Caco-2 (cell line): ENCODE measurements around the gene FGF1. TPM values are rescaled to one million over a fixed set of nuclear protein-coding genes. Genes with fewer than 3 reads are reported as not detected.

Experiments used
- BruUV-seq: library from RNA; stranded (reverse); fragments of 400-500 nt; replicated peaks from 2 replicates; lab custom pipeline; 2021; lab: Mats Ljungman, UMichigan
- CTCF ChIA-PET: fragments of 300-600 bp; sonication (Branson Sonifier 250); formaldehyde crosslinking; loops from one replicate; lab custom pipeline; 2022; ENCODE audit warnings: antibody characterized with exemption; lab: Charles Lee
- POLR2A ChIA-PET: fragments of 300-600 bp; sonication (Branson Sonifier 250); formaldehyde crosslinking; loops from one replicate; lab custom pipeline; 2022; ENCODE audit warnings: antibody characterized with exemption; lab: Charles Lee
- DNase-seq, 2 experiments: peaks; one replicate each; pipeline versions ENCODE4 v3.0.0 to v3.0.0-alpha.2; 2020 to 2022
- H3K27me3 ChIP-seq: replicated peaks from 2 replicates; pipeline ENCODE4 v1.6.0; 2011; ENCODE audit warnings: low read length; ENCODE audit not compliant: control insufficient read depth, insufficient read depth
- H3K36me3 ChIP-seq: 2 replicates; pipeline ENCODE4 v1.5.1; 2011; ENCODE audit warnings: low read length; ENCODE audit not compliant: control insufficient read depth, insufficient read depth
- H3K4me1 ChIP-seq: fragments of 250-450 bp; sonication (Bioruptor Pico); 2 replicates; pipeline ENCODE4 v1.5.1; 2020; ENCODE audit warnings: mild to moderate bottlenecking
- H3K4me3 ChIP-seq: 2 replicates; pipeline ENCODE4 v1.5.1; 2011; ENCODE audit warnings: low read depth, mild to moderate bottlenecking, control low read depth, low read length
- H3K9me3 ChIP-seq: fragments of 250-450 bp; sonication (Bioruptor Pico); 2 replicates; pipeline ENCODE4 v1.5.1; 2020; ENCODE audit warnings: mild to moderate bottlenecking, moderate library complexity
- H3K27ac Mint-ChIP-seq: one replicate; pipeline ENCODE4 v1.8.0; 2022; ENCODE audit warnings: mixed read lengths; ENCODE audit not compliant: unreplicated experiment
- H3K27me3 Mint-ChIP-seq: one replicate; pipeline ENCODE4 v1.8.0; 2022; ENCODE audit warnings: mixed read lengths; ENCODE audit not compliant: insufficient read depth, unreplicated experiment
- H3K36me3 Mint-ChIP-seq: one replicate; pipeline ENCODE4 v1.8.0; 2022; ENCODE audit warnings: mild to moderate bottlenecking, mixed read lengths; ENCODE audit not compliant: insufficient read depth, unreplicated experiment
- H3K4me1 Mint-ChIP-seq: one replicate; pipeline ENCODE4 v1.8.0; 2022; ENCODE audit warnings: low read depth, mixed read lengths; ENCODE audit not compliant: unreplicated experiment
- H3K4me3 Mint-ChIP-seq: one replicate; pipeline ENCODE4 v1.8.0; 2022; ENCODE audit warnings: mild to moderate bottlenecking, moderate library complexity, mixed read lengths; ENCODE audit not compliant: unreplicated experiment
- H3K9me3 Mint-ChIP-seq: one replicate; pipeline ENCODE4 v1.8.0; 2022; ENCODE audit warnings: mixed read lengths; ENCODE audit not compliant: unreplicated experiment
- intact Hi-C: fragments of 100-400 bp; cut with micrococcal nuclease; formaldehyde crosslinking; loops from one replicate; pipeline ENCODE4 v1.10.0; 2022; ENCODE audit not compliant: unreplicated experiment
- total RNA-seq: library from RNA; stranded (reverse); gene quantifications from 2 replicates; pipeline ENCODE4 v1.2.3, GENCODE V29; 2022
- TF ChIP-seq, protein P1 (sequence below), 2 experiments: fragments of 200-600 bp in 1 of 2; IDR thresholded peaks; 1 replicate in 1 of 2; 2 replicates in 1 of 2; pipeline versions ENCODE4 v1.5.1 to v1.8.0; 2011 to 2022; ENCODE audit warnings: antibody characterized with exemption in 1 of 2, control low read depth in 1 of 2, inconsistent platforms in 1 of 2, low read depth in 1 of 2, low read length in 1 of 2, mild to moderate bottlenecking in 1 of 2, moderate library complexity in 1 of 2; ENCODE audit not compliant: insufficient read depth in 1 of 2, severe bottlenecking in 1 of 2, unreplicated experiment in 1 of 2

The FGF1 gene
- total RNA-seq, 1 experiment from 2014 or later, result not detected

DNA sequence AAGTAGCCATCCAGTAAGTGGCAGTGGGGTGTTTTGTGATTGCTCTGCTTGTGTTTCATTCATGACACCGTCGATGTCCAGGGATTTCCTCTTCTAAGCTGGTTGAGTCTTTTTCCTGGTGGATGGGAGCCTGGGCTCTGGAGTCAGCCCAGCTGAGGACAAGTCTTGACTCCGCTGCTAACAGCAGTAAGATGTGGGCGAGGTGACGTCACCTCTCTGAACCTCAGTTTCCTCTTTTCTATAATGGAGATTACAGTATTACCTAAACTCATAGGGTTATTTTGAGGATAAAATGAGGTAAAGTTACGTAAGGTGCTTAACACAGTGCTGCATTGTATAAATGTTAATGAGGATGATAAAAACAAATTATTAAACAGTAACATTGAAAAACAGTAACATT is 21.3 kb downstream of the FGF1 start:
- H3K4me1 Mint-ChIP-seq, result peaks cover 8% of the 10 kb centered on the region
- CTCF ChIA-PET, result interaction anchor here (1.4 kb wide), 1 partner anchor 49 kb away, joined by 5 read pairs; no protein-coding TSS in a partner anchor
- DNase-seq, result no peak
- H3K9me3 Mint-ChIP-seq, result no peaks in the 10 kb centered on the region
- POLR2A ChIA-PET, result no interaction called here
- Histone ChIP-seq H3K9me3 (no peaks in the 10 kb centered on the region), H3K4me3 (no peak overlapping the region), H3K36me3 (no peaks in the 10 kb centered on the region), H3K27me3 (no peaks in the 10 kb centered on the region), H3K4me1 (peaks cover 3% of the 10 kb centered on the region; the same call in 1 of the 2 replicates)
- H3K4me3 Mint-ChIP-seq, result no peak overlapping the region
- TF ChIP-seq, protein P1, sequence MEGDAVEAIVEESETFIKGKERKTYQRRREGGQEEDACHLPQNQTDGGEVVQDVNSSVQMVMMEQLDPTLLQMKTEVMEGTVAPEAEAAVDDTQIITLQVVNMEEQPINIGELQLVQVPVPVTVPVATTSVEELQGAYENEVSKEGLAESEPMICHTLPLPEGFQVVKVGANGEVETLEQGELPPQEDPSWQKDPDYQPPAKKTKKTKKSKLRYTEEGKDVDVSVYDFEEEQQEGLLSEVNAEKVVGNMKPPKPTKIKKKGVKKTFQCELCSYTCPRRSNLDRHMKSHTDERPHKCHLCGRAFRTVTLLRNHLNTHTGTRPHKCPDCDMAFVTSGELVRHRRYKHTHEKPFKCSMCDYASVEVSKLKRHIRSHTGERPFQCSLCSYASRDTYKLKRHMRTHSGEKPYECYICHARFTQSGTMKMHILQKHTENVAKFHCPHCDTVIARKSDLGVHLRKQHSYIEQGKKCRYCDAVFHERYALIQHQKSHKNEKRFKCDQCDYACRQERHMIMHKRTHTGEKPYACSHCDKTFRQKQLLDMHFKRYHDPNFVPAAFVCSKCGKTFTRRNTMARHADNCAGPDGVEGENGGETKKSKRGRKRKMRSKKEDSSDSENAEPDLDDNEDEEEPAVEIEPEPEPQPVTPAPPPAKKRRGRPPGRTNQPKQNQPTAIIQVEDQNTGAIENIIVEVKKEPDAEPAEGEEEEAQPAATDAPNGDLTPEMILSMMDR (IDR thresholded peaks at IDR 0.05; ENCODE audit: insufficient read depth in 1 of 2, low read depth in 1 of 2, low read length in 1 of 2, severe bottlenecking in 1 of 2, unreplicated experiment in 1 of 2), result no peak
- H3K36me3 Mint-ChIP-seq, result no peaks in the 10 kb centered on the region
- H3K27ac Mint-ChIP-seq, result no peak overlapping the region
- BruUV-seq, result no TSS peak
- intact Hi-C loops, result no loop called here
- H3K27me3 Mint-ChIP-seq, result no peaks in the 10 kb centered on the region

DNA sequence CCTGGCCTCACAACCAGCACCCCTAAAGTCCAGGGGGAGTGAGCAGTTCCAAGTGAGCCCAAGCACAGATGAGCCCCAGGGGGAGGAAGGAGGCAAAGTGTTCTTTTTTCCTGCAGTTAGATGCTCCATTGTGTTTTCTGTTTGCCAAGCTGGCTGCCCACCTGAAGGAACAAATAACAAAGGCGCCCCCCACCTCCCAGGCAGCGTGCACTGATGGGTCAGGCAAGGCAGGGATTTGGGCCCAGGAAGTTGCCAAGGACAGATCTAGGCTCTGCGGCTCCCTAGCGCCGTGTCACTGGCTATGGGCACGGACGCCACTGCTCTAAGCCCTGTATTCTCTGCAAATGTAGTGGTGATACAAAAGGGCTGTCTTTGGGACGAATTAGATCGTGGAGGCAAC is 21.8 kb downstream of the FGF1 start:
- Mint-ChIP-seq H3K9me3 (no peaks in the 10 kb centered on the region), H3K27me3 (no peaks in the 10 kb centered on the region), H3K36me3 (no peaks in the 10 kb centered on the region), H3K4me1 (peaks cover 8% of the 10 kb centered on the region), H3K27ac (no peak overlapping the region), H3K4me3 (no peak overlapping the region)
- TF ChIP-seq, protein P1 (IDR thresholded peaks at IDR 0.05; ENCODE audit: insufficient read depth in 1 of 2, low read depth in 1 of 2, low read length in 1 of 2, severe bottlenecking in 1 of 2, unreplicated experiment in 1 of 2), result no peak
- Histone ChIP-seq H3K36me3 (no peaks in the 10 kb centered on the region), H3K4me1 (peaks cover 3% of the 10 kb centered on the region; the same call in 1 of the 2 replicates), H3K4me3 (no peak overlapping the region), H3K9me3 (no peaks in the 10 kb centered on the region), H3K27me3 (no peaks in the 10 kb centered on the region)
- ChIA-PET CTCF (interaction anchor here (0.8 to 1.2 kb wide), 2 partner anchors 34 to 35 kb away, joined by 3 read pairs; no protein-coding TSS in a partner anchor), POLR2A (no interaction called here)
- no TSS peak for BruUV-seq
- intact Hi-C loops, result no loop called here
- DNase-seq, result no peak

DNA sequence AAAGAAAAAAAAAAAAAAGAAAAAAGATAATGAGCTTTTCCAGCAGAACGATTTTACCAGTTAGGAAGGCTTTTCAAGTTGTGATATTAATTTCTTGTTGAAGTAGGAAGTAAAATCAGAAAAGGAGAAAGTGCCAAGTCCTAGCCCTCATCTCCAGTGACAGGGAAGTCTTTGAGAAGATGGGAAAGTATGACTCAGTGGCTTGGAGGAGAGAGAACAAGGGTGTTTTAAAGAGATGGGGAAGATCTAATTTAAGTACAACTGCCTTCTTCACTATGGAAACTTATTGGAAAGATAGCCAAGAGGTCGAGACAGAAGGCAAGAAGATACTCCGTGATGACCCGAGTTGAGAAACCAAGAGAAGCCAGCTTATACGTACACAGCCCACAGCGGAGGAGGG is 22.6 kb downstream of the FGF1 start:
- intact Hi-C loops, result no loop called here
- TF ChIP-seq, protein P1 (IDR thresholded peaks at IDR 0.05; ENCODE audit: insufficient read depth in 1 of 2, low read depth in 1 of 2, low read length in 1 of 2, severe bottlenecking in 1 of 2, unreplicated experiment in 1 of 2), result no peak
- Histone ChIP-seq H3K9me3 (no peaks in the 10 kb centered on the region), H3K4me1 (peaks cover 3% of the 10 kb centered on the region; the same call in 1 of the 2 replicates), H3K27me3 (no peaks in the 10 kb centered on the region), H3K4me3 (no peak overlapping the region), H3K36me3 (no peaks in the 10 kb centered on the region)
- H3K27me3 Mint-ChIP-seq, result no peaks in the 10 kb centered on the region
- no peak overlapping the region for H3K4me3 Mint-ChIP-seq
- H3K4me1 Mint-ChIP-seq, result peaks cover 8% of the 10 kb centered on the region
- no peak for DNase-seq
- no peak overlapping the region for H3K27ac Mint-ChIP-seq
- CTCF ChIA-PET, result interaction anchor here (0.8 to 1.2 kb wide), 2 partner anchors 35 to 36 kb away, joined by 3 read pairs; no protein-coding TSS in a partner anchor
- BruUV-seq, result no TSS peak
- no peaks in the 10 kb centered on the region for H3K36me3 Mint-ChIP-seq
- POLR2A ChIA-PET, result no interaction called here
- no peaks in the 10 kb centered on the region for H3K9me3 Mint-ChIP-seq
